SU-DHL-6 (cell line): ENCODE results near the gene GNAT2.

Experiments used
- CTCF ChIP-seq: fragments of 200-600 bp; sonication (generic); IDR thresholded peaks from one replicate; pipeline ENCODE4 v1.5.1; 2017; ENCODE audit warnings: antibody characterized with exemption, mild to moderate bottlenecking, low read length, moderate library complexity; ENCODE audit not compliant: insufficient read depth, poor library complexity, severe bottlenecking
- EZH2phosphoT487 ChIP-seq: fragments of 200-600 bp; sonication (generic), shearing (Covaris generic); conservative IDR thresholded peaks from 2 replicates; pipeline ENCODE4 v1.6.1; 2018; ENCODE audit warnings: mild to moderate bottlenecking, antibody characterized with exemption, low read length, moderate library complexity, mixed read lengths

- no peak for TF ChIP-seq CTCF
- TF ChIP-seq EZH2phosphoT487 = no peak
Measured at GRCh38 chr1:109623601-109624161, 4.3 kb upstream of the GNAT2 start.
